ENCODE data around the gene OSBPL2.

OSBPL2 gene

DNA sequence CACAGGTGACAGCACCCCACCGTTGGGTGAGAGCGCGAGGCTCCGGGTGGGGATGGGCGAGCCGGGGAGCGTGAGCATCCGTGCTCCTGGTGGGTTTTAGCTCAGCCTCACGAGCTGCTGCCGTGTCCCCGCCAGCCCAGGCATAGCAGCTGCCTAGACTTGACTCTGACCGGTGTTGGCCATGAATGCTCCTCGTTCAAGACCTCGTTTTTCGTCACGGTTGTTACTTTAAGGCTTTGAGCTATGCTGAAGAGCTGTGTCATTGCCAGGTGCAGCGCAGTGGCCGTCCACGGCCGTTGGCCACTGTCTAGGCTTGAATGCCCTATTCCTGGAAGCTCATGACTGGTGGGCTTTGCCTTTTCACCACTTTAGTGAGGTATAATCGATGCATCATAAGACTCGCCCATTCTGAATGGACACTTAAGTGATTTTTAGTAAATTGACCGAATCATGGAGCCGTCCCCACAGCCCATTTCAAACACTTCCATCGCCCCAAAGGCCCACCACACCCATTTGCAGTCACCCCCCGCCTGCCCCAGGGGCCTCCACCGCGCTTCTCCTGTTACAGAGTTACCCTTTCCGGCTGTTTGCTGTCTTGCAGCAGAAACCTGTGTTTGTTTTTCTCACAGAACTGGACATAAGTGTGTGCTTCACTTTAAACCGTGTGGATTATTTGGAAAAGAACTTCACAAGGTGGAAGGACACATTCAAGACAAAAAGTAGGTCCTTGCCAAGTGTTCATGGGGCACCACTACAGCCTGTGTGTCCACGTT lies 43.0 kb downstream of the OSBPL2 start:
- DNase-seq (ENCODE audit: low read depth in 4 of 4, low spot score in 1 of 4), result no peak

GRCh38 chr20:62282103-62282502 lies 43.8 kb downstream of the OSBPL2 start:
- DNase-seq (ENCODE audit: low read depth in 4 of 4, low spot score in 1 of 4), result no peak

GRCh38 chr20:62282877-62283503 lies 44.7 kb downstream of the OSBPL2 start:
- no peak for DNase-seq (ENCODE audit: low read depth in 4 of 4, low spot score in 1 of 4)

GRCh38 chr20:62284448-62284847 lies 46.1 kb downstream of the OSBPL2 start:
- DNase-seq (ENCODE audit: low read depth in 4 of 4, low spot score in 1 of 4), result no peak

DNA sequence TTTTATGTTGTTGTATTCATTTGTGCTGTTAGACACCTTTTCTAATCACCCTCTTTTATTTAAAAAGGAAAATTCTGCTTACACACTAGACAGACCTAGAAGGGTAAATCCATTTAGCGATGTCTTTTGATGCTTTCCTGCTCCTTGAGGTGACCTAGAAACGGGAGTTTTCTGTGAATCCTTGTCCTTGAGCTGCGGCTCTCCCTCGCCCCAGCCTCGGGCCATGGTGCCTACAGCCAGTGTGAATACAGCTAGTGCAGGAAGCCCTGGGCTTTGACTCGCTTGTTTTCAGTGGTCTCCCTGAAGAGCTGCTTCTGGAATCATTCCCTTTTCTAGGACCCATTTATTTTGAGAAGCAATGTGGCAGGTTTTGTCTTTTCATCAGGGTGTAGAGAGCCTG lies 46.8 kb downstream of the OSBPL2 start:
- no peak for DNase-seq (ENCODE audit: low read depth in 4 of 4, low spot score in 1 of 4)

DNA sequence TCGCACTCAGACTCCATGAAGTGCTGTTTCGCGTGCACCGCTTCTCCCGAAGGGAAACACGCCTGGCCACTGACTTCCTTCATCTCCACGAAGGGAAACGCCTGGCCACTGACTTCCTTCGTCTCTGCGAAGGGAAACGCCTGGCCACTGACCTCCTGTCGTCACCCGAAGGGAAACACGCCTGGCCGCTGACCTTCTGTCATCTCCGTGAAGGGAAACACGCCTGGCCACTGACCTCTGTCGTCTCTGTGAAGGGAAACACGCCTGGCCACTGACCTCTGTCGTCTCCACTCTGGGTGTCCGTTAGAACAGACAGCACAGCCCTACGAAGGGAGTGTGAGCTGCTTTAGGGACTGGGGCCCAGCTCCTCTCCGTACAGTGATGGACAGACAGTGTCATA lies 47.4 kb downstream of the OSBPL2 start:
- no peak for DNase-seq (ENCODE audit: low read depth in 4 of 4, low spot score in 1 of 4)

DNA sequence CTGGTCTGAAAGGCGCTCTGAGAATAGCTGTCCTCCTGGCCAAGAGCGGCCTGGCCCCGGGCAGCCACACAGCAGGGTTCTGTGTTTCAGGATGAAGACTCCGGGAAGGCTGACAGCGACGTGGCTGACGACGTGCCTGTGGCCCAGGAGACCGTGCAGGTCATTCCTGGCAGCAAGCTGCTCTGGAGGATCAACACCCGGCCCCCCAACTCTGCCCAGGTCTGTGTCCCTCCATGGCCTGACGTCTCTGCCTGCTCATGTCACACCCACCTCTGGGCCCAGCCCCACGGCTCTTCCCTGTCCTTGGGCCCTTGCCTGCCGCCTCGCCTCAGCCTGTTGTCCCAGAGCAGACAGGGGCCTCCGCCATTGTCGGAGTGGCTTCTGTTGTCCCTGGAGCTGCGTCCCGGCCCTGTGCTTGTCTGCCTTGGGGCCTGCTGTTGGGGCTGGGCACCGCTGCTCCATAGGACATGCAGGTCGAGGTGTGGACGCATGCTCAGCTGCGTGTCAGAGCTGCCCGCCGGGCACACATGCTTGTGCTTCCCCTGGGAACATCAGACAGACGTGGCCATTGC lies 48.3 kb downstream of the OSBPL2 start:
- DNase-seq (ENCODE audit: low read depth in 4 of 4, low spot score in 1 of 4), result no peak

- no peak for DNase-seq (ENCODE audit: low read depth in 4 of 4, low spot score in 1 of 4)
Observed at GRCh38 chr20:62287129-62287528, 48.8 kb downstream of the OSBPL2 start.

DNA sequence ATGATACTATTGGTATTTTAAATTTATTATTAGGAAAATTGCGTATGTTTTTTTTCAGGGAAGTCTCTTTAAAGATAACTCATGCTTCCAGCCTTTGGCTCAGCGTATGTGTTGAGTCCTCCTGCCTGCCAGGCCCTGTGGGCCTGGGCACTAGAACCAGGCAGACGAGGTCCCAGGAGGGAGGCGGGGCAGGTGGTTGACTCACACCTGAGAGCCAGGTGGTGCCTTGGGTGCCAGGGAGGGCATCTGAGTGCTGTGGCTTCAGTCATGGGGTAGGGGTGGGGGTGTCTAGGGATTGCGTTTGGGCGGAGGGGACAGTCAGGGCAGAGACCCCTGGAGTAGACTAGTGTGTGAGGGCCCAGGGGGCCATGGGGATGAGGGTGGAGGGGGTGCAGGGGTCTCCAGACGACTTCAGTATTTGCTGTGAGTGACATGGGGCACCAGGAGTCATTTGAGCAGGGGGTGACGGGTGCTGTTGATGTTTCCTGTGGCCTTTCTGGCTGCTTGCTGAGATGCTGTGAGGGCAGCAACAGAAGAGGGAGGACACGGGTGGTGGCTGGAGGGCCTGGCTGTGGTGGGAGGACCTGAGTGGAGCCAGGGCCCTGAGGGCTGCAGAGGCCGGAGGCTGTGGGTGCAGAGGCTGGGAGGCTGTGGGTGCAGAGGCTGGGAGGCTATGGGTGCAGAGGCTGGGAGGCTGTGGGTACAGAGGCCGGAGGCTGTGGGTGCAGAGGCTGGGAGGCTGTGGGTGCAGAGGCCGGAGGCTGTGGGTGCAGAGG lies 49.6 kb downstream of the OSBPL2 start:
- DNase-seq (ENCODE audit: low read depth in 4 of 4, low spot score in 1 of 4), result no peak

- no peak for DNase-seq (ENCODE audit: low read depth in 4 of 4, low spot score in 1 of 4)
Observed at GRCh38 chr20:62288535-62289105, 50.3 kb downstream of the OSBPL2 start.

DNA sequence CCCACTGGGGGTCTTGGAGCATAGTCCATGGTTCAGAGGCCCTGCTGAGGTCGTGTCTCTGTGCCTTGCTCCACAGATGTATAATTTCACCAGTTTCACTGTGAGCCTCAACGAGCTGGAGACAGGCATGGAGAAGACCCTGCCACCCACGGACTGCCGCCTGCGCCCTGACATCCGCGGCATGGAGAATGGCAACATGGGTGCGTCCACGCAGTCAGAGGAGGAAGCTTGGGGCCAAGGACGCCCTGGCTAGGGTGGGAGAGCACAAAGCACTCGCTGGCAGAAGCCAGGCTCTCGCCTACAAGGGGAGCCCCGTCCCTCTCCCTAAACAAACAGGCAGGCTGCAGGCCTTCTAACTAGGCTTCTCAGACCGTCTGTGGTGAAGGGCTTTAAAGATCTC lies 50.8 kb downstream of the OSBPL2 start:
- DNase-seq (ENCODE audit: low read depth in 4 of 4, low spot score in 1 of 4), result no peak

GRCh38 chr20:62289898-62290297 lies 51.6 kb downstream of the OSBPL2 start:
- DNase-seq (ENCODE audit: low read depth in 4 of 4, low spot score in 1 of 4), result no peak

GRCh38 chr20:62291251-62292066 lies 53.1 kb downstream of the OSBPL2 start:
- DNase-seq (ENCODE audit: low read depth in 4 of 4, low spot score in 1 of 4), result no peak

- DNase-seq (ENCODE audit: low read depth in 4 of 4, low spot score in 1 of 4), result no peak
Observed at GRCh38 chr20:62292108-62292507, 53.8 kb downstream of the OSBPL2 start.

DNA sequence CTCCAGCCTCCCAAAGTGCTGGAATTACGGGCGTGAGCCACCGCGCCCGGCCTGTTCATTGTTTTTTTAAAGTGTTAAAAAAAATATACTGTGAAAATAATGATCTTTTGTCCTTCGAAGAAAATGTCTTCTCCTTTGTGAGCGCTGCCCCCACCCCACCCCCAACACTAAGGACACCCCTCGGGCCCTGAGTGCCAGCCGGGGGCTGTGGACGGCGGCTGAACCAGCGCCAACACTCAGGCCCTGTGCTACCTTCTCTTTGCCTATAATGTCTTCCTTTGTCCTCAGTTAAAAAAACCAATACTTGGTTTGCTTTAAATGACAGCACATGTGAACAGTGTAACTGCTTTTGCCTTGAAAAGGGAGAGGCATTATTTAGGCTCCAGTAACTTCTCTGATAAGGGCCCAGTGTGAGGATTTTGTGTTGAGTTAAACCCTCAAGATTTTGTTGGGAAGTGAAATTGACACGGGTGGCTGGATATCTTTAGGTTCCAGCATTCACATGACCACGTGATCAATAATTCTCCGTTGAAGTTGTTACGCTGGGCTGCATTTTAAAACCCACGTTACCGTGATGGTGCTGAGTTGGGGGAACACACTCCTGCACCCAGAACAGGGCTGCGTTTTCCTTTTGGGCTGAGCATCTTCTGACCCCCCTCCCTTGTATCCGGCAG lies 54.9 kb downstream of the OSBPL2 start:
- no peak for DNase-seq (ENCODE audit: low read depth in 4 of 4, low spot score in 1 of 4)

DNA sequence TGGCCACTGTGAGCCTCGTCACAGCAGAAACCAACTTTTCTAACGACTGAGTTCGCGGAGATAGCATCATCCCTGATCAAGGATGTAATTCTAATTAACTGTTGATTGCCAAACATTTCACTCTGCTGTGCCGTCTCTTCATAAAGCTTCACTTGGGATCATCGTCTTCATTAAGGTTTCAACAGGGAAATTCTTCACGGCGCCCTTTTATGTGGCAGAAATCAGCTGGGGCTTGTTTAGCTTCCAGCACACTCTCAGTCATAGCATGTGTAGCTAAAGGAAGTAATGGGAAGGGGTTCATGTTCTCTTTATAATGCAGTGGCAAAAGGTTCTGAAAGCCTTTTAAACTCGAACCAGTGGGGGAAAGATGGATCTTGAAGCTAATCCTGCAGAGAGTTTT lies 55.6 kb downstream of the OSBPL2 start:
- no peak for DNase-seq (ENCODE audit: low read depth in 4 of 4, low spot score in 1 of 4)

- DNase-seq (ENCODE audit: low read depth in 4 of 4, low spot score in 1 of 4), result no peak
Observed at GRCh38 chr20:62294516-62294915, 56.2 kb downstream of the OSBPL2 start.

DNA sequence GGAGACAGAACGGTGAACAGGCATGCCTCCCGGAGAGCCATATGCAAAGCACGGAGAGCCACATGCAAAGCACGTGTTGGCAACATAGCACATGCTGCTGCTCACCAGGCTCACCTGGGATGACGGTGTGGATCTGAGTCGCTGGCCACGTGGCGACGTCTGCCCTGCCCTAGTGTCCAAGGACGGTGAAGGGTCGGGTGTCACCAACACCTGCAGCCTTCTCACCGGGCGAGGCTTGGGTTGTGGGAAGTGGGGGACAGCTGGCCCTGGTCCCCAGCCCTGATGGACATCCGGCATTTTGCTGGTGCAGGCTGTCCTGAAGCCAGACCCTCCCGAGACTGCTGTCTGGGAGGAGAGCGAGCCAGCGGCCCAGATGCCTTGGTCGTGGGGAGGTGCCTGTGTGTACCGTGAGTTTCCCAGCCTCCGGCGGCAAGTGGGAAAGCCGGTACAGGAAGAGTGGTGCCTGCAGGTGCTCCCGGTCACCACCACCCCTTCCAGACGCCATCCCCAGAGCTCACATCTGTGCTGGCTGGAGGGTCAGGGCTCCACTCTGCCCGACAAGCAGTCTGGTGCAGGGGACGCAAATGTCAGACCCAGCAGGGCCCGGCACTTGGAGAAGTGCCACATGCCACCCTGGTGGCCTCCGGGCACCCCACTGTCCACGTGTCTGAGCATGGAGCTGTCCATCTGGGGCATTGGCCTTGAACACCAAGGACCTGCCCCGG lies 58.6 kb downstream of the OSBPL2 start:
- no peak for DNase-seq (ENCODE audit: low read depth in 4 of 4, low spot score in 1 of 4)

GRCh38 chr20:62297449-62298227 lies 59.3 kb downstream of the OSBPL2 start:
- DNase-seq (ENCODE audit: low read depth in 4 of 4, low spot score in 1 of 4), result no peak
